BLaER1 treated with 17β-estradiol and CSF1 and Interleukin-3, amounts not matched to agents 10 nM and 100 nM (cell line): ENCODE results near the gene PDE7B.
A peak's percentile ranks its signal among the peaks of the same experiment; 100 is the strongest.

Source experiments
- H3K27ac ChIP-seq, 11 experiments: shearing (Covaris generic); formaldehyde crosslinking; 2 replicates each; pipeline ENCODE4 v1.8.1; 2022
- H3K27me3 ChIP-seq, 11 experiments: shearing (Covaris generic); formaldehyde crosslinking; 2 replicates each; pipeline ENCODE4 v1.8.1; 2022
- H3K36me3 ChIP-seq, 11 experiments: shearing (Covaris generic); formaldehyde crosslinking; 2 replicates each; pipeline ENCODE4 v1.8.1; 2022
- H3K4me1 ChIP-seq, 10 experiments: shearing (Covaris generic); formaldehyde crosslinking; 2 replicates each; pipeline ENCODE4 v1.8.1; 2022
- H3K4me2 ChIP-seq, 11 experiments: shearing (Covaris generic); formaldehyde crosslinking; 2 replicates each; pipeline ENCODE4 v1.8.1; 2022
- H3K4me3 ChIP-seq, 10 experiments: shearing (Covaris generic); formaldehyde crosslinking; 2 replicates each; pipeline ENCODE4 v1.8.1; 2022
- H3K9ac ChIP-seq, 11 experiments: shearing (Covaris generic); formaldehyde crosslinking; 2 replicates each; pipeline ENCODE4 v1.8.1; 2022
- H3K9me3 ChIP-seq, 11 experiments: shearing (Covaris generic); formaldehyde crosslinking; replicated peaks in 1 of 11; 2 replicates each; pipeline ENCODE4 v1.8.1; 2022
- H4K20me1 ChIP-seq, 11 experiments: shearing (Covaris generic); formaldehyde crosslinking; 2 replicates each; pipeline ENCODE4 v1.8.1; 2022
- Cebpa-rat ChIP-seq, 11 experiments: shearing (Covaris generic); IDR thresholded peaks; 2 replicates each; pipeline ENCODE4 v1.8.1; 2022

PDE7B gene

GRCh38 chr6:135950669-135951068, 99.2 kb downstream of the PDE7B start:
- Histone ChIP-seq H3K27me3 (no peaks in the 10 kb centered on the region), H3K36me3 (no peaks in the 10 kb centered on the region), H4K20me1 (no peaks in the 10 kb centered on the region), H3K27ac (no peak overlapping the region), H3K4me3 (no peak overlapping the region), H3K9ac (no peak overlapping the region), H3K9me3 (no peaks in the 10 kb centered on the region), H3K4me1 (peaks cover 0 to 19% (median 12%) of the 10 kb centered on the region in 10 experiments; a peak in 10 of 20 replicates), H3K4me2 (no peak overlapping the region)
- no peak for TF ChIP-seq Cebpa-rat (IDR thresholded peaks at IDR 0.05)

DNA sequence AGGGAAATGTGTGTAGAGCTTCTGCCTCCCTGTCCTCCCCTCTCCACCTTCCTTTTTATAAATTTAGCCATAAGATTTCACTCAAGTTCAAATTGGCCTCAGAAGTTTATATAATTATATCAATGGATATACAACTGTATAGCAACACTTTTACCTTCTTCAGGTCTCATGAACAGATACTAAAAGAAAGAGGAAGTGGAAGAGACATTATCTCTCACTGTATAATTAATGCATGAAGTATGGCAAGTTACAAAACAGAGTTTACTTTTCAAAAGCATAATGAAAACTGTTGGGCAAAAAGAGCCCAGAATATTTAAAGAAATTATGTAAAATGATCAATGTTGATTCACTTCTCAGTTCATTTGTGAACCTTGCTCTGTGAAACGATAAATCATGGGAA, 99.7 kb downstream of the PDE7B start:
- no peaks in the 10 kb centered on the region for H3K27me3 ChIP-seq

DNA sequence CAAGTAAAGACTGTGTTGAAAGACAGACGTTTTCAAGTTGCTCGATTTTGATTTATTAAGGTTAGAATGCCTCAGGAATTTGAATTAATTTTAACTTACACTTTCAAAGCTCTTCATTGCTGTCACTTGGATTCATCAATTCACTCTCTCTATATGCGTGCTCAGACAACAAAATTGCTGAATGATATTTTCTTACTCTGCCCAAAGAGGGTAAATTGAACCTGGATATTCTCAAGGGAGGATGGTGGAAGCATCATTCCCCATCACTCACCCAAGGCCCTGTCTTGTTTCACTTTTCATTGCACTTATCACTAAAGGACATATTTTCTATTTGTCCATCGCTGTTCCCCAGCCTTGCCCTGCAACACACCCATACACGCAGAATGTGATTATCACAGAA, 102.3 kb downstream of the PDE7B start:
- no peaks in the 10 kb centered on the region for H3K9me3 ChIP-seq
- H3K27ac ChIP-seq: no peak overlapping the region
- H3K36me3 ChIP-seq: no peaks in the 10 kb centered on the region
- no peaks in the 10 kb centered on the region for H3K27me3 ChIP-seq
- no peak overlapping the region for H3K4me3 ChIP-seq
- H3K9ac ChIP-seq: no peak overlapping the region
- TF ChIP-seq Cebpa-rat (IDR thresholded peaks at IDR 0.05): no peak
- H3K4me1 ChIP-seq: peaks cover 0 to 22% (median 12%) of the 10 kb centered on the region in 10 experiments; a peak in 10 of 20 replicates
- H4K20me1 ChIP-seq: no peaks in the 10 kb centered on the region
- peak overlapping the region in 2 of 11 experiments; percentile 61 to 64; a peak in 2 of 22 replicates for H3K4me2 ChIP-seq

More for the DNA sequence above, 99.7 kb downstream of the PDE7B start:
- Histone ChIP-seq H3K4me2 (no peak overlapping the region), H3K4me1 (peaks cover 0 to 22% (median 12%) of the 10 kb centered on the region in 10 experiments; a peak in 10 of 20 replicates), H3K9me3 (no peaks in the 10 kb centered on the region), H3K27ac (no peak overlapping the region), H3K36me3 (no peaks in the 10 kb centered on the region), H3K4me3 (no peak overlapping the region), H3K9ac (no peak overlapping the region), H4K20me1 (no peaks in the 10 kb centered on the region)
- TF ChIP-seq Cebpa-rat (IDR thresholded peaks at IDR 0.05): no peak

DNA sequence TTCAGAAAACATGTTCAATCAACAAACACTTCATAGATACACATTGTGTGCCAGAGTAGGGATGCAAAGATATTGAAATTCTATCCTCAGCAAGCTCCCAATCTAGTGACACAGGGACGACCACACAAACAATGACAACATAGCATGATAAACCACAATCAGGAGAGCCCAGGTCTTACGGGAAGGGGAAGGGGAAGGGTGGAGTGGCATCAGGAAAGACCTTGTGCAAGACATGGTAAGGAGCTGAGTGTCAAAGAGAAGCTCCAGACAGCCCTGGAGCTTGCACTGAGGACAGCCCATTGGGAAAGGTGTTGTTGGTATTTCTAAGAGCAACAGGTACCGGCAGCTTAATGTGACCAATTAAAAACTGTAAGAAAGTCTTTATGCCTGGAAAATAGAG, 103.6 kb downstream of the PDE7B start:
- no peak overlapping the region for H3K4me3 ChIP-seq
- H3K27ac ChIP-seq: peak overlapping the region in 2 of 11 experiments; percentile 35 to 38; a peak in 2 of 22 replicates
- H4K20me1 ChIP-seq: no peaks in the 10 kb centered on the region
- no peaks in the 10 kb centered on the region for H3K9me3 ChIP-seq
- no peaks in the 10 kb centered on the region for H3K36me3 ChIP-seq
- no peaks in the 10 kb centered on the region for H3K27me3 ChIP-seq
- TF ChIP-seq Cebpa-rat (IDR thresholded peaks at IDR 0.05): no peak; a peak in 1 of 22 replicates
- no peak overlapping the region for H3K9ac ChIP-seq
- H3K4me2 ChIP-seq: peak overlapping the region in 7 of 11 experiments; percentile 22 to 71 (median 60); a peak in 12 of 22 replicates
- H3K4me1 ChIP-seq: peaks cover 0 to 22% (median 12%) of the 10 kb centered on the region in 10 experiments; a peak in 10 of 20 replicates

- H3K4me3 ChIP-seq: no peak overlapping the region
- no peaks in the 10 kb centered on the region for H3K36me3 ChIP-seq
- peaks cover 0 to 15% (median 7%) of the 10 kb centered on the region in 11 experiments; a peak in 13 of 22 replicates for H3K9me3 ChIP-seq
- H3K27ac ChIP-seq: no peak overlapping the region
- no peaks in the 10 kb centered on the region for H3K27me3 ChIP-seq
- H3K9ac ChIP-seq: no peak overlapping the region
- TF ChIP-seq Cebpa-rat (IDR thresholded peaks at IDR 0.05): no peak
- H3K4me2 ChIP-seq: no peak overlapping the region
- no peaks in the 10 kb centered on the region for H4K20me1 ChIP-seq
- H3K4me1 ChIP-seq: no peaks in the 10 kb centered on the region
These were observed 111.2 kb downstream of the PDE7B start for GRCh38 chr6:135962731-135963130.

GRCh38 chr6:135970750-135971149, 119.2 kb downstream of the PDE7B start:
- Histone ChIP-seq H3K36me3 (no peaks in the 10 kb centered on the region), H4K20me1 (no peaks in the 10 kb centered on the region), H3K9me3 (peaks cover 0 to 7% (median 0%) of the 10 kb centered on the region in 11 experiments; a peak in 4 of 22 replicates), H3K4me2 (no peak overlapping the region), H3K9ac (no peak overlapping the region), H3K27ac (no peak overlapping the region), H3K4me3 (no peak overlapping the region), H3K4me1 (peaks cover 0 to 10% (median 0%) of the 10 kb centered on the region in 10 experiments; a peak in 3 of 20 replicates), H3K27me3 (no peaks in the 10 kb centered on the region)
- TF ChIP-seq Cebpa-rat (IDR thresholded peaks at IDR 0.05): no peak

DNA sequence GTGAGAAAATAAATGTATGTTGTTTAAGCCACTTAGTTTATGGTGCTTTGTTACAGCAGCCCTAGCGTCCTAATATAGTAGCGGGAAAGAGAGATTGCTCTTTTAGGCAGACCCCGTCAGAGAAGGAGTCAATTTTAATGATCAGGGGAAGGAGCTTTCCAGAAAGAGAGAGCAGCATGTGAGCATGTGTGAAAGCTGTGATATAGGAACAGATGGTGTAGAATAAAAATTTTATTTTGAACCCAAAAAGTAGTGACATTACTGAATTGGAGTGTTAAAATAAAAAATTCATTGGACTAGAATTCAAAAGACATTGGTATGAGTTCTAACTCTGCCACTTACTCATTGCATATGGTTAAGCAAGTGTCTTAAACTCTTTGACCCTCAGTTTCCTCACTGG, 119.8 kb downstream of the PDE7B start:
- Histone ChIP-seq H3K9me3 (peaks cover 0 to 5% (median 0%) of the 10 kb centered on the region in 11 experiments; a peak in 1 of 22 replicates), H3K9ac (no peak overlapping the region), H3K4me3 (no peak overlapping the region), H3K4me2 (no peak overlapping the region), H3K27ac (no peak overlapping the region), H3K4me1 (peaks cover 0 to 11% (median 0%) of the 10 kb centered on the region in 10 experiments; a peak in 3 of 20 replicates), H3K27me3 (no peaks in the 10 kb centered on the region), H4K20me1 (no peaks in the 10 kb centered on the region), H3K36me3 (no peaks in the 10 kb centered on the region)
- TF ChIP-seq Cebpa-rat (IDR thresholded peaks at IDR 0.05): no peak

DNA sequence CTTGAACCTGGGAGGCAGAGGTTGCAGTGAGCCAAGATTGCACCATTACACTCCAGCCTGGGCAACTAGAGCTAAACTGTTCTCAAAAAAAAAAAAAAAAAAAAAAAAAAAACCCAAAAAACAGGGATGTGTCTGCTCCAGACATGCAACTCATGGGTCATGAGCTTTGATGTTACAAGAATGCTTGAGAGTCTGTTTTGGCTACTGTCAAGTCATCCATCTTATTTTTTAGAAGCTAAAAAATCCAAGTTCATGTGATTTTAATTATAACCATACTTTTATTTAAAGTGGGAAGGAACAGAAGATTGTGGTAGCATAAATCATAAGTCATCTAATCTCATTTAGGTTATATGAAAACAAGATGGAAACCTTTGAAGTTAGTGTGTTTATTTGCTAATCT, 120.6 kb downstream of the PDE7B start:
- H3K27ac ChIP-seq: no peak overlapping the region
- H3K27me3 ChIP-seq: no peaks in the 10 kb centered on the region
- no peak overlapping the region for H3K4me2 ChIP-seq
- no peak overlapping the region for H3K9ac ChIP-seq
- no peak for TF ChIP-seq Cebpa-rat (IDR thresholded peaks at IDR 0.05)
- no peaks in the 10 kb centered on the region for H4K20me1 ChIP-seq
- peaks cover 0 to 5% (median 0%) of the 10 kb centered on the region in 11 experiments; a peak in 1 of 22 replicates for H3K9me3 ChIP-seq
- no peak overlapping the region for H3K4me3 ChIP-seq
- H3K4me1 ChIP-seq: peaks cover 0 to 11% (median 0%) of the 10 kb centered on the region in 10 experiments; a peak in 3 of 20 replicates
- no peaks in the 10 kb centered on the region for H3K36me3 ChIP-seq

DNA sequence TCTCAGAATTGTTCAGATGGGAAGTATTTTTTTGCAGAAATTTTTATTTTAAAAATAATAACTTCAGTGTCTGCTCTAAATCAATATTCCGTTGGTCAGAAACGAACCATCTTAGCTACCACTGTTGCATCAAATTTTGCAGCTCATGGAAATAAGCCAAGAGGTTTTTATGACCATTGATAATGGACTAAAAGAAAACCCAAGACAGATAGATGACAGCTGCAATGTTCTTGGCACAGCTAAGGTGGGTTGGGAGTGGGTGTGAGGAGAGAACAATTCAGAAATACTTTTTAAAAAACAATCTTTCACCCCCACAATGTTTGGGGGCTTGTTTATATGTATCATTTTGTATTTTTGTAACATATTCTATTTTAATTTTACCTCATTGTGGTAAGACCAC, 121.1 kb downstream of the PDE7B start:
- TF ChIP-seq Cebpa-rat (IDR thresholded peaks at IDR 0.05): no peak
- H4K20me1 ChIP-seq: no peaks in the 10 kb centered on the region
- H3K27me3 ChIP-seq: no peaks in the 10 kb centered on the region
- no peak overlapping the region for H3K4me3 ChIP-seq
- H3K27ac ChIP-seq: no peak overlapping the region
- peaks cover 0 to 11% (median 0%) of the 10 kb centered on the region in 10 experiments; a peak in 3 of 20 replicates for H3K4me1 ChIP-seq
- peaks cover 0 to 1% (median 0%) of the 10 kb centered on the region in 11 experiments; a peak in 1 of 22 replicates for H3K9me3 ChIP-seq
- no peaks in the 10 kb centered on the region for H3K36me3 ChIP-seq
- H3K9ac ChIP-seq: no peak overlapping the region
- H3K4me2 ChIP-seq: no peak overlapping the region

DNA sequence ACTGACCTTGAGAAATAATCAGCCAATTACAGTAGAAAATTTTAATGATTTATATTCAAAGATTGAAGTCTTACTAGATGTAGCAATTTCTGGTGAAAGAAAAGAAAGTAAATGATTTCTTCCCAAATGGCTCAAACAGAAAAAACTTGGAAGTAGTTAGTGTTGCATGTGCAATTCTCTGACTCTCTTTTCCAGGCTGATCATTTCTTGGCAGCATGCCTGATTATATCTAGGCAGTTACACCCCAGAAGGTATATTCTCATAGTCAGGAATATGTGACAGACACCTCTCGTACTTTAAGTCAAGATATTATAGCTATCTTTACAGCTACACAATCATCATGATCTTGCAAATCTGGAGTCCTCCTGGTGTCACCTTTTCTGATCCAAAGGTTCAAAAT, 122.9 kb downstream of the PDE7B start:
- Histone ChIP-seq H3K36me3 (no peaks in the 10 kb centered on the region), H3K9me3 (no peaks in the 10 kb centered on the region), H3K27ac (no peak overlapping the region), H3K4me1 (peaks cover 0 to 11% (median 0%) of the 10 kb centered on the region in 10 experiments; a peak in 3 of 20 replicates), H4K20me1 (no peaks in the 10 kb centered on the region), H3K27me3 (no peaks in the 10 kb centered on the region), H3K4me3 (no peak overlapping the region), H3K9ac (no peak overlapping the region), H3K4me2 (no peak overlapping the region)
- TF ChIP-seq Cebpa-rat (IDR thresholded peaks at IDR 0.05): no peak
